Ureter (tissue), 1 donor: ENCODE results near the gene CAMTA1. TPM values are rescaled to one million over a fixed set of nuclear protein-coding genes. Genes with fewer than 3 reads are reported as not detected.

Source experiments
- DNase-seq: peaks from one replicate; pipeline ENCODE4 v3.0.0-alpha.2; 2020; ENCODE audit warnings: low spot score
- total RNA-seq: library from RNA; stranded (reverse); gene quantifications from one replicate; pipeline ENCODE4 v1.2.4, GENCODE V29; 2023
- donor health status: DM: yes; HTN: yes; CAD: no.

Gene CAMTA1
- total RNA-seq, 1 donor from 2014 or later, result 88.1 TPM

GRCh38 chr1:7427605-7428300 is 642.5 kb downstream of the CAMTA1 start:
- no peak for DNase-seq

GRCh38 chr1:7429290-7429689 is 644.0 kb downstream of the CAMTA1 start:
- no peak for DNase-seq

- no peak for DNase-seq
These were observed 644.9 kb downstream of the CAMTA1 start for GRCh38 chr1:7430047-7430608.

GRCh38 chr1:7430691-7431090 is 645.4 kb downstream of the CAMTA1 start:
- DNase-seq, result no peak

- no peak for DNase-seq
These were observed 647.0 kb downstream of the CAMTA1 start for GRCh38 chr1:7432102-7432899.

- DNase-seq, result no peak
These were observed 647.7 kb downstream of the CAMTA1 start for GRCh38 chr1:7432900-7433380.

- DNase-seq, result no peak
These were observed 649.3 kb downstream of the CAMTA1 start for GRCh38 chr1:7434566-7434965.

- no peak for DNase-seq
These were observed 650.2 kb downstream of the CAMTA1 start for GRCh38 chr1:7435276-7436055.

GRCh38 chr1:7436056-7437005 is 651.1 kb downstream of the CAMTA1 start:
- no peak for DNase-seq

GRCh38 chr1:7437036-7437435 is 651.8 kb downstream of the CAMTA1 start:
- no peak for DNase-seq

- no peak for DNase-seq
These were observed 652.5 kb downstream of the CAMTA1 start for GRCh38 chr1:7437608-7438395.

- DNase-seq, result no peak
These were observed 653.1 kb downstream of the CAMTA1 start for GRCh38 chr1:7438396-7438785.

- DNase-seq, result no peak
These were observed 653.8 kb downstream of the CAMTA1 start for GRCh38 chr1:7438921-7439655.

GRCh38 chr1:7440154-7440553 is 654.9 kb downstream of the CAMTA1 start:
- DNase-seq, result no peak

GRCh38 chr1:7441143-7441841 is 656.0 kb downstream of the CAMTA1 start:
- DNase-seq, result no peak

- DNase-seq, result no peak
These were observed 656.8 kb downstream of the CAMTA1 start for GRCh38 chr1:7442036-7442435.

GRCh38 chr1:7442918-7443317 is 657.7 kb downstream of the CAMTA1 start:
- no peak for DNase-seq

- no peak for DNase-seq
These were observed 659.1 kb downstream of the CAMTA1 start for GRCh38 chr1:7444363-7444762.

- no peak for DNase-seq
These were observed 661.8 kb downstream of the CAMTA1 start for GRCh38 chr1:7447093-7447492.
